ENCODE measurements around the gene MLKL.
"Not testable (repeated sequence)": the region's sequence is repeated elsewhere in the genome, so short reads cannot be mapped to it uniquely, and the experiment has no call there.

Gene MLKL

GRCh38 chr16:74695450-74696422 is 4.9 kb downstream of the MLKL start:
- peak; percentile 61 for DNase-seq

GRCh38 chr16:74691093-74691855 is 9.4 kb downstream of the MLKL start:
- DNase-seq, result no peak

GRCh38 chr16:74682556-74682955 is 18.1 kb downstream of the MLKL start:
- no peak for DNase-seq

GRCh38 chr16:74680681-74681080 is 20.0 kb downstream of the MLKL start:
- DNase-seq, result no peak

GRCh38 chr16:74679983-74680382 is 20.7 kb downstream of the MLKL start:
- no peak for DNase-seq

- no peak for DNase-seq
Measured at GRCh38 chr16:74677868-74678267, 22.8 kb downstream of the MLKL start.

GRCh38 chr16:74673876-74674275 is 26.8 kb downstream of the MLKL start:
- DNase-seq, result no peak

GRCh38 chr16:74668877-74669276 is 31.8 kb downstream of the MLKL start:
- not testable (repeated sequence) for DNase-seq

GRCh38 chr16:74667255-74667700 is 33.4 kb downstream of the MLKL start:
- no peak for DNase-seq

GRCh38 chr16:74666425-74667254 is 34.0 kb downstream of the MLKL start, which contains the start of gene RFWD3:
Gene RFWD3 (minus strand): TSS chr16:74666877. CDS start chr16:74661449, 5,428 bp downstream.
- peak; percentile 97 for DNase-seq

GRCh38 chr16:74666010-74666421 is 34.6 kb downstream of the MLKL start:
- no peak for DNase-seq

GRCh38 chr16:74661064-74661463 is 39.6 kb downstream of the MLKL start:
- no peak for DNase-seq

- DNase-seq, result no peak
Measured at GRCh38 chr16:74660383-74660782, 40.3 kb downstream of the MLKL start.

- DNase-seq, result no peak
Measured at GRCh38 chr16:74659041-74659440, 41.6 kb downstream of the MLKL start.

GRCh38 chr16:74657870-74658642 is 42.6 kb downstream of the MLKL start:
- DNase-seq, result no peak

- no peak for DNase-seq
Measured at GRCh38 chr16:74654536-74655050, 46.1 kb downstream of the MLKL start.

GRCh38 chr16:74652883-74653282 is 47.8 kb downstream of the MLKL start:
- DNase-seq, result peak; percentile 2

- no peak for DNase-seq
Measured at GRCh38 chr16:74652249-74652648, 48.4 kb downstream of the MLKL start.

- DNase-seq, result no peak
Measured at GRCh38 chr16:74651841-74652240, 48.8 kb downstream of the MLKL start.

- peak; percentile 1 for DNase-seq
Measured at GRCh38 chr16:74650966-74651567, 49.6 kb downstream of the MLKL start.

GRCh38 chr16:74649839-74650504 is 50.7 kb downstream of the MLKL start:
- DNase-seq, result no peak

All from NCI-H69 (cell line).